H1 (cell line): ENCODE measurements around the gene ENSA. TPM values are rescaled to one million over a fixed set of nuclear protein-coding genes. Genes with fewer than 3 reads are reported as not detected.

Source experiments
- CTCF ChIA-PET: fragments of 300-600 bp; sonication (Branson Sonifier 250); formaldehyde crosslinking; loops from one replicate; lab custom pipeline; 2021; ENCODE audit not compliant: partially characterized antibody; lab: Charles Lee
- POLR2A ChIA-PET: fragments of 300-600 bp; sonication (Branson Sonifier 250); formaldehyde crosslinking; loops from one replicate; lab custom pipeline; 2021; ENCODE audit warnings: inconsistent platforms; ENCODE audit not compliant: partially characterized antibody; lab: Charles Lee
- DNase-seq, 2 experiments: peaks; one replicate each; pipeline versions ENCODE4 v3.0.0 to v3.0.0-alpha.2; 2010 to 2022; ENCODE audit warnings: low spot score in 2 of 2, low read depth in 1 of 2, mixed read lengths in 1 of 2
- FAIRE-seq: peaks from 2 replicates; lab custom pipeline; 2011; peaks lifted over from hg19 to GRCh38; lab: Jason Lieb, UNC
- H2AFZ ChIP-seq: 2 replicates; pipeline ENCODE4 v1.8.1; 2012; ENCODE audit warnings: low read length, inconsistent platforms
- H2AK5ac ChIP-seq: 2 replicates; pipeline ENCODE4 v1.6.1; 2013; ENCODE audit warnings: low read depth, low read length
- H2BK120ac ChIP-seq: replicated peaks from 2 replicates; pipeline ENCODE3; 2013; ENCODE audit warnings: low read depth, low read length, inconsistent platforms
- H2BK12ac ChIP-seq: 2 replicates; pipeline ENCODE4 v1.6.1; 2013; ENCODE audit warnings: low read depth, low read length
- H2BK15ac ChIP-seq: 2 replicates; pipeline ENCODE4 v1.6.1; 2013; ENCODE audit warnings: low read length
- H2BK20ac ChIP-seq: 2 replicates; pipeline ENCODE4 v1.6.1; 2013; ENCODE audit warnings: low read length
- H2BK5ac ChIP-seq: 2 replicates; pipeline ENCODE4 v1.6.1; 2013; ENCODE audit warnings: low read depth, low read length
- H3K14ac ChIP-seq: 2 replicates; pipeline ENCODE4 v1.6.1; 2013; ENCODE audit warnings: inconsistent platforms; ENCODE audit not compliant: insufficient read length
- H3K18ac ChIP-seq: 2 replicates; pipeline ENCODE4 v1.6.1; 2013; ENCODE audit warnings: low read length; ENCODE audit errors: extremely low read depth
- H3K23ac ChIP-seq: 2 replicates; pipeline ENCODE4 v1.6.1; 2013; ENCODE audit warnings: inconsistent platforms; ENCODE audit not compliant: insufficient read length
- H3K23me2 ChIP-seq: 2 replicates; pipeline ENCODE4 v1.6.1; 2013; ENCODE audit warnings: low read depth, low read length
- H3K27ac ChIP-seq: 2 replicates; pipeline ENCODE4 v1.6.1; 2011; ENCODE audit warnings: low read depth, low read length, inconsistent platforms
- H3K27me3 ChIP-seq, 4 experiments: replicated peaks in 1 of 4; 1 replicate in 1 of 4; 2 replicates in 3 of 4; pipeline versions ENCODE4 v1.6.1 to v1.8.1; 2011 to 2013; ENCODE audit warnings: low read length in 3 of 4, mild to moderate bottlenecking in 3 of 4, inconsistent platforms in 2 of 4, mixed read lengths in 2 of 4, moderate library complexity in 1 of 4; ENCODE audit not compliant: control insufficient read depth in 3 of 4, insufficient read depth in 3 of 4; ENCODE audit errors: extremely low read depth in 1 of 4
- H3K36me3 ChIP-seq, 4 experiments: 2 replicates each; pipeline versions ENCODE4 v1.6.1 to v1.8.1; 2011 to 2013; ENCODE audit warnings: mild to moderate bottlenecking in 4 of 4, low read length in 3 of 4, moderate library complexity in 2 of 4, control low read depth in 1 of 4, inconsistent platforms in 1 of 4; ENCODE audit not compliant: insufficient read depth in 4 of 4, control insufficient read depth in 2 of 4
- H3K4ac ChIP-seq: replicated peaks from 2 replicates; pipeline ENCODE3; 2013; ENCODE audit warnings: low read length, low read depth, mixed read lengths, inconsistent platforms; ENCODE audit not compliant: insufficient read length
- H3K4me1 ChIP-seq, 4 experiments: replicated peaks in 1 of 4; 1 replicate in 1 of 4; 2 replicates in 3 of 4; pipeline versions ENCODE4 v1.6.1 to v1.8.1; 2011 to 2013; ENCODE audit warnings: low read length in 3 of 4, inconsistent platforms in 2 of 4, mixed read lengths in 1 of 4; ENCODE audit not compliant: insufficient read depth in 4 of 4, control insufficient read depth in 3 of 4
- H3K4me2 ChIP-seq, 2 experiments: 2 replicates each; pipeline versions ENCODE4 v1.6.1 to v1.8.1; 2011 to 2013; ENCODE audit warnings: low read depth in 2 of 2, low read length in 2 of 2, control low read depth in 1 of 2, inconsistent platforms in 1 of 2, mild to moderate bottlenecking in 1 of 2; ENCODE audit not compliant: insufficient read depth in 1 of 2
- H3K4me3 ChIP-seq, 4 experiments: fragments of 200-600, 300-600 bp in 1 of 4; sonication (generic), shearing (Covaris generic), sonication (Bioruptor Twin) in 1 of 4; 2 replicates each; pipeline versions ENCODE4 v1.5.1 to v1.8.1; 2011 to 2016; ENCODE audit warnings: low read length in 4 of 4, low read depth in 3 of 4, control low read depth in 2 of 4, inconsistent platforms in 2 of 4, mild to moderate bottlenecking in 2 of 4, mixed read lengths in 1 of 4, moderate library complexity in 1 of 4; ENCODE audit not compliant: insufficient read depth in 2 of 4; ENCODE audit errors: extremely low read depth in 1 of 4
- H3K56ac ChIP-seq: replicated peaks from 2 replicates; pipeline ENCODE3; 2013; ENCODE audit warnings: low read depth, mild to moderate bottlenecking, mixed read lengths, low read length, inconsistent platforms; ENCODE audit not compliant: insufficient read length
- H3K79me1 ChIP-seq: 2 replicates; pipeline ENCODE4 v1.6.1; 2013; ENCODE audit warnings: low read depth, low read length, control low read depth
- H3K79me2 ChIP-seq, 2 experiments: 2 replicates each; pipeline versions ENCODE4 v1.6.1 to v1.8.1; 2012 to 2013; ENCODE audit warnings: low read length in 2 of 2, mild to moderate bottlenecking in 2 of 2, inconsistent platforms in 1 of 2; ENCODE audit not compliant: insufficient read depth in 2 of 2, control insufficient read depth in 1 of 2
- H3K9ac ChIP-seq, 4 experiments: replicated peaks in 1 of 4; 1 replicate in 1 of 4; 2 replicates in 3 of 4; pipeline versions ENCODE4 v1.6.1 to v1.8.1; 2011 to 2013; ENCODE audit warnings: low read depth in 3 of 4, low read length in 3 of 4, control low read depth in 2 of 4, mild to moderate bottlenecking in 2 of 4, moderate library complexity in 2 of 4, inconsistent platforms in 1 of 4; ENCODE audit errors: extremely low read depth in 1 of 4
- H3K9me3 ChIP-seq, 2 experiments: 2 replicates each; pipeline versions ENCODE4 v1.6.1 to v1.8.1; 2012 to 2013; ENCODE audit warnings: mild to moderate bottlenecking in 2 of 2, moderate library complexity in 2 of 2, control low read depth in 1 of 2, inconsistent platforms in 1 of 2, low read depth in 1 of 2, low read length in 1 of 2, mixed read lengths in 1 of 2; ENCODE audit not compliant: insufficient read depth in 2 of 2
- H4K20me1 ChIP-seq, 2 experiments: replicated peaks in 1 of 2; 2 replicates each; pipeline versions ENCODE3 to v1.8.1; 2011 to 2013; ENCODE audit warnings: inconsistent platforms in 2 of 2, low read length in 2 of 2, mild to moderate bottlenecking in 1 of 2; ENCODE audit not compliant: insufficient read depth in 2 of 2, control insufficient read depth in 1 of 2
- H4K5ac ChIP-seq: 2 replicates; pipeline ENCODE4 v1.6.1; 2013; ENCODE audit warnings: low read length, low read depth, mixed read lengths, inconsistent platforms; ENCODE audit not compliant: insufficient read length
- H4K8ac ChIP-seq: 2 replicates; pipeline ENCODE4 v1.8.0; 2013; ENCODE audit warnings: mild to moderate bottlenecking, moderate library complexity, low read length, inconsistent platforms; ENCODE audit not compliant: insufficient read depth; ENCODE audit errors: extremely low read depth
- H4K91ac ChIP-seq: replicated peaks from 2 replicates; pipeline ENCODE3; 2013; ENCODE audit warnings: low read length, mixed read lengths, inconsistent platforms; ENCODE audit not compliant: insufficient read length
- PHF8 ChIP-seq: fragments of 200-600 bp; sonication (generic); conservative IDR thresholded peaks from 2 replicates; pipeline ENCODE4 v1.7.1; 2012; ENCODE audit warnings: low read depth, mild to moderate bottlenecking, inconsistent platforms, low read length, moderate library complexity
- TEAD4 ChIP-seq: IDR thresholded peaks from 2 replicates; pipeline ENCODE4 v1.6.1; 2012; ENCODE audit warnings: low read depth, low read length, inconsistent platforms, mixed read lengths
- WGBS, 2 experiments: shearing (Covaris generic) in 1 of 2; methylation state at CpG; one replicate each; pipeline versions ENCODE4 v1.1.6 to v1.1.7; 2013 to 2015; ENCODE audit warnings: low lambda C conversion rate in 2 of 2, mixed read lengths in 2 of 2, inconsistent platforms in 1 of 2, low coverage in 1 of 2, missing lambda C conversion rate in 1 of 2; ENCODE audit not compliant: insufficient replicate concordance in 2 of 2, insufficient coverage in 1 of 2, insufficient read length in 1 of 2; ENCODE audit errors: extremely low coverage in 1 of 2, missing lambda C conversion rate in 1 of 2; 5-methylcytosine and 5-hydroxymethylcytosine counted together
- long read RNA-seq, 2 experiments: library from RNA in 1 of 2; library from capped mRNA in 1 of 2; stranded (forward); transcript quantifications; one replicate each; pipeline ENCODE4 v2.0.0, GENCODE V29; 2021; ENCODE audit warnings: inconsistent platforms in 1 of 2
- polyA minus RNA-seq, 3 experiments: library from RNA; depleted of rRNA, polyadenylated mRNA; stranded (reverse); fragments of >200 nt; gene quantifications; 1 replicate in 2 of 3; 2 replicates in 1 of 3; pipeline ENCODE4 v1.2.3, GENCODE V29; 2011
- polyA plus RNA-seq, 7 experiments: library from polyadenylated mRNA; depleted of rRNA in 3 of 7; stranded (reverse) in 5 of 7; unstranded in 2 of 7; fragments of >200 nt in 5 of 7; fragments of 200-250 nt in 2 of 7; gene quantifications; 1 replicate in 5 of 7; 2 replicates in 1 of 7; 4 replicates in 1 of 7; pipeline versions ENCODE4 v1.2.1 to v1.2.3, GENCODE V29; 2011 to 2013; ENCODE audit warnings: missing spikeins in 2 of 7, mixed read lengths in 2 of 7
- total RNA-seq: library from RNA; stranded (reverse); fragmentation: NEBNext Ultra II Directional; extraction: Animal tissue kit (Norgen Biotek cat#: 25700); gene quantifications from 2 replicates; pipeline ENCODE4 v1.2.1, GENCODE V29; 2021
- TF ChIP-seq, protein P1 (sequence below): IDR thresholded peaks from 2 replicates; pipeline ENCODE4 v1.6.1; 2012; ENCODE audit warnings: low read length, inconsistent platforms

ENSA gene, protein sequence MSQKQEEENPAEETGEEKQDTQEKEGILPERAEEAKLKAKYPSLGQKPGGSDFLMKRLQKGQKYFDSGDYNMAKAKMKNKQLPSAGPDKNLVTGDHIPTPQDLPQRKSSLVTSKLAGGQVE
- 229 and 236 TPM in 2 replicates for total RNA-seq
- 48.2 and 49.9 TPM in 2 replicates for polyA plus RNA-seq (2011; rRNA removed)
- 110 TPM for polyA plus RNA-seq (2011; cell fraction: cytosol; rRNA removed)
- polyA plus RNA-seq (2011; cell fraction: nucleus; rRNA removed), result 51.3 TPM
- 161 to 212 TPM (median 163 TPM) in 4 replicates for polyA plus RNA-seq (2012, experiment 1 of 2)
- 130 TPM for polyA plus RNA-seq (2012, experiment 2 of 2)
- 144 TPM for polyA plus RNA-seq (2013, experiment 1 of 2)
- 151 TPM for polyA plus RNA-seq (2013, experiment 2 of 2)
- polyA minus RNA-seq (2011; rRNA and poly(A)+ RNA removed), result 34.4 and 48.0 TPM in 2 replicates
- polyA minus RNA-seq (2011; cell fraction: cytosol; rRNA and poly(A)+ RNA removed), result 42.9 TPM
- polyA minus RNA-seq (2011; cell fraction: nucleus; rRNA and poly(A)+ RNA removed), result 37.8 TPM
- long read RNA-seq, experiment 1, transcript ENSA-207 (2 exons, 703 nt), result minor isoform, 11 of 163 reads
- long read RNA-seq, experiment 1, transcript ENSA-208 (4 exons, 2,085 nt), result major isoform, 61 of 163 reads
- long read RNA-seq, experiment 1, transcript ENSA-201 (3 exons, 2,818 nt), result minor isoform, 12 of 163 reads
- long read RNA-seq, experiment 1, partial matches to known transcripts, result 18 of 163 reads
- long read RNA-seq, experiment 1, other reads (novel, unspliced or antisense), result 57 of 163 reads
- long read RNA-seq, experiment 2, transcript ENSA-208 (4 exons, 2,085 nt), result major isoform, 189 of 314 reads
- long read RNA-seq, experiment 2, transcript ENSA-201 (3 exons, 2,818 nt), result minor isoform, 35 of 314 reads
- long read RNA-seq, experiment 2, transcript ENSA-205 (4 exons, 792 nt), result minor isoform, 31 of 314 reads
- long read RNA-seq, experiment 2, partial matches to known transcripts, result 3 of 314 reads
- long read RNA-seq, experiment 2, other reads (novel, unspliced or antisense), result 42 of 314 reads

DNA sequence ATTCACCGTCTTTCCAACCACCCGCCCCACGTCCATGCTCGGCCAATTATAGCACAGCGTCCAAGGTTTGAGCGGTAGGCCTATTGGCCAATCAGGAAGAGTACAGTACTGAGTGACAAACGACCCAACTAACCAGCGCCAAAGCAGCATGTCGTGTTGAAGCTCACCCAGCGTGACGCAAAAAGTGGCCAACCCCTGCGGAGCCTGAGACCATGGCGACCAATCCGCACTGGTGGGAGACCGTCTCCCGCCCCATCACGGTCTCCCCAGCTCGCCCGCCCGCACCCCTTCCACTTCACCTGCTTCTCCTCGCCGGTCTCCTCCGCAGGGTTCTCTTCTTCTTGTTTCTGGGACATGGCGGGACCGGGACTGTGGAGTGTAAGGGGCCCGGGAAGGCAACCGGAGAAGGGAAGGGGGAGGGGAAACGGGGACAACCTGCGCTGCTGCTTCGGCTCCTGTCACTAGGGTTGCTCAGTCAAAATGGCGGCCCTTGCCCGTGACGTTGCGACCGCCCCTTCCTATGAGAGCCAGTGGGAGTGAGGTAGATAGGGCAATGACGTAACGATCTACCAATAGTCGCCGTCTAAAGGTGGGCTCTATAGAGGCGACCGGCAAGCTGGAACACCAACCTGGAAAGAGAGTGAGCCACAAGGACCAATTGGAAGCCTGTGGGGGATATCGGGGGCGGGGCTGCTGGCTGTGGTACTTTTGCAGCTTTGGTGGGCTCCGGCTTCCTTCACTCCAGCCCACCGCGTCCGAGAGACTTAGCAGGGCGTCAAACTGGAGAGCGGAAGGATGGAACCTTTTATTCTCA is at the start of gene ENSA:
Gene ENSA (minus strand): TSS at position 498 of the 814 bp plus-strand sequence. CDS start 142 bp downstream, at position 356.
- Histone ChIP-seq H4K5ac (peak within 1 kb of the TSS; percentile 85), H3K79me2 (peaks cover 0 to 41% of the 10 kb centered on the region in 2 experiments; a peak in 2 of 4 replicates), H3K27me3 (no peaks in the 10 kb centered on the region), H3K4ac (peak within 1 kb of the TSS; percentile 4), H3K27ac (peak within 1 kb of the TSS; percentile 97), H2AFZ (no peak within 1 kb of the TSS), H2AK5ac (no peak within 1 kb of the TSS), H2BK120ac (no peak within 1 kb of the TSS), H3K9me3 (no peaks in the 10 kb centered on the region), H2BK12ac (no peak within 1 kb of the TSS), H3K4me2 (peak within 1 kb of the TSS; percentile 71), H3K9ac (peak within 1 kb of the TSS; percentile 61 to 94 (median 92)), H2BK20ac (no peak within 1 kb of the TSS), H4K91ac (no peak within 1 kb of the TSS), H4K8ac (peak within 1 kb of the TSS; percentile 93; the same call in 1 of the 2 replicates), H3K23ac (no peak within 1 kb of the TSS), H2BK5ac (peak within 1 kb of the TSS; percentile 94), H3K36me3 (peaks cover 17 to 30% (median 25%) of the 10 kb centered on the region in 4 experiments), H4K20me1 (no peaks in the 10 kb centered on the region), H3K18ac (peak within 1 kb of the TSS; percentile 13; the same call in 1 of the 2 replicates), H2BK15ac (no peak within 1 kb of the TSS), H3K56ac (peak within 1 kb of the TSS; percentile 48), H3K4me1 (peaks cover 0 to 7% (median 4%) of the 10 kb centered on the region in 4 experiments; a peak in 5 of 7 replicates), H3K23me2 (peaks cover 5% of the 10 kb centered on the region; the same call in 1 of the 2 replicates), H3K79me1 (0 out of 2 replicates have a peak, but pooled peaks cover 3% of the 10 kb centered on the region), H3K4me3 (peak within 1 kb of the TSS; percentile 72 to 94 (median 80)), H3K14ac (no peak within 1 kb of the TSS)
- 4% methylated on average over 35 of the region's 49 CpGs; no CpG with 5 or more reads in 1 of the 2 experiments for WGBS, 2 experiments
- DNase-seq, result peak; percentile 94 to 96
- ChIA-PET POLR2A (interaction anchor here (0.5 to 43.5 kb wide), 19 partner anchors 12 to 394 kb away, joined by 3 to 1380 read pairs (median 3); partner anchors contain the start of genes ADAMTSL4, GOLPH3L and MCL1), CTCF (interaction anchor here (0.9 to 1.3 kb wide), 3 partner anchors 68 to 186 kb away, joined by 3 to 8 read pairs (median 5); no protein-coding TSS in a partner anchor)
- FAIRE-seq, result peak; percentile 79
- TF ChIP-seq PHF8 (peak; percentile 73), TEAD4 (no peak)
- TF ChIP-seq, protein P1, sequence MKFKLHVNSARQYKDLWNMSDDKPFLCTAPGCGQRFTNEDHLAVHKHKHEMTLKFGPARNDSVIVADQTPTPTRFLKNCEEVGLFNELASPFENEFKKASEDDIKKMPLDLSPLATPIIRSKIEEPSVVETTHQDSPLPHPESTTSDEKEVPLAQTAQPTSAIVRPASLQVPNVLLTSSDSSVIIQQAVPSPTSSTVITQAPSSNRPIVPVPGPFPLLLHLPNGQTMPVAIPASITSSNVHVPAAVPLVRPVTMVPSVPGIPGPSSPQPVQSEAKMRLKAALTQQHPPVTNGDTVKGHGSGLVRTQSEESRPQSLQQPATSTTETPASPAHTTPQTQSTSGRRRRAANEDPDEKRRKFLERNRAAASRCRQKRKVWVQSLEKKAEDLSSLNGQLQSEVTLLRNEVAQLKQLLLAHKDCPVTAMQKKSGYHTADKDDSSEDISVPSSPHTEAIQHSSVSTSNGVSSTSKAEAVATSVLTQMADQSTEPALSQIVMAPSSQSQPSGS, result peak; percentile 100
